Liver (tissue), 9 donors: ENCODE results near the gene CACTIN. TPM values are rescaled to one million over a fixed set of nuclear protein-coding genes. Genes with fewer than 3 reads are reported as not detected.

Source experiments
- DNase-seq: peaks from one replicate; pipeline ENCODE4 v3.0.0-alpha.2; 2017; ENCODE audit warnings: low spot score
- H3K27ac ChIP-seq, 2 donors: one replicate each; pipeline ENCODE4 v1.7.0; 2013; ENCODE audit warnings: inconsistent platforms in 2 of 2, low read length in 2 of 2, control low read depth in 1 of 2, low read depth in 1 of 2, mild to moderate bottlenecking in 1 of 2
- H3K27me3 ChIP-seq, 4 donors: one replicate each; pipeline versions ENCODE4 v1.6.1 to v1.7.0; 2013; ENCODE audit warnings: low read length in 3 of 4, inconsistent platforms in 1 of 4, mild to moderate bottlenecking in 1 of 4, moderate library complexity in 1 of 4; ENCODE audit not compliant: control insufficient read depth in 4 of 4, insufficient read depth in 4 of 4
- H3K36me3 ChIP-seq, 4 donors: one replicate each; pipeline versions ENCODE4 v1.6.1 to v1.7.0; 2013; ENCODE audit warnings: low read length in 3 of 4, mild to moderate bottlenecking in 3 of 4, low read depth in 1 of 4, moderate library complexity in 1 of 4; ENCODE audit not compliant: control insufficient read depth in 4 of 4, insufficient read depth in 3 of 4
- H3K4me1 ChIP-seq, 4 donors: one replicate each; pipeline versions ENCODE4 v1.6.1 to v1.7.0; 2013; ENCODE audit warnings: low read length in 3 of 4, mild to moderate bottlenecking in 3 of 4, moderate library complexity in 1 of 4; ENCODE audit not compliant: control insufficient read depth in 4 of 4, insufficient read depth in 4 of 4
- H3K4me3 ChIP-seq, 3 donors: one replicate each; pipeline versions ENCODE4 v1.6.1 to v1.7.0; 2013; ENCODE audit warnings: low read length in 3 of 3, control low read depth in 1 of 3, low read depth in 1 of 3, mild to moderate bottlenecking in 1 of 3
- H3K9ac ChIP-seq, 2 donors: one replicate each; pipeline ENCODE4 v1.7.0; 2013; ENCODE audit warnings: low read length in 2 of 2, mild to moderate bottlenecking in 2 of 2, moderate library complexity in 2 of 2, control low read depth in 1 of 2, low read depth in 1 of 2
- H3K9me3 ChIP-seq, 4 donors: one replicate each; pipeline versions ENCODE4 v1.6.1 to v1.7.0; 2013; ENCODE audit warnings: low read length in 3 of 4; ENCODE audit not compliant: control insufficient read depth in 4 of 4
- EGR1 ChIP-seq, 2 donors: IDR thresholded peaks; 2 replicates each; pipeline ENCODE4 v1.6.1; 2016 to 2018; ENCODE audit warnings: antibody characterized with exemption in 2 of 2, low read depth in 2 of 2
- FOXA1 ChIP-seq: IDR thresholded peaks from 2 replicates; pipeline ENCODE4 v1.6.1; 2016; ENCODE audit warnings: antibody characterized with exemption
- FOXA2 ChIP-seq: IDR thresholded peaks from 2 replicates; pipeline ENCODE4 v1.6.1; 2016; ENCODE audit warnings: antibody characterized with exemption
- GABPA ChIP-seq, 2 donors: IDR thresholded peaks in 1 of 2; conservative IDR thresholded peaks in 1 of 2; 2 replicates each; pipeline ENCODE4 v1.6.1; 2016; ENCODE audit warnings: antibody characterized with exemption in 2 of 2, mild to moderate bottlenecking in 1 of 2, moderate library complexity in 1 of 2
- HNF4A ChIP-seq, 2 donors: conservative IDR thresholded peaks; 2 replicates each; pipeline ENCODE4 v1.6.1; 2016; ENCODE audit warnings: antibody characterized with exemption in 2 of 2, mild to moderate bottlenecking in 2 of 2
- JUND ChIP-seq, 2 donors: IDR thresholded peaks; 2 replicates each; pipeline ENCODE4 v1.6.1; 2016; ENCODE audit warnings: antibody characterized with exemption in 2 of 2
- NR2F2 ChIP-seq: IDR thresholded peaks from 2 replicates; pipeline ENCODE4 v1.6.1; 2016; ENCODE audit warnings: antibody characterized with exemption
- RAD21 ChIP-seq, 2 donors: IDR thresholded peaks; 2 replicates each; pipeline ENCODE4 v1.6.1; 2016; ENCODE audit warnings: antibody characterized with exemption in 2 of 2, mild to moderate bottlenecking in 2 of 2
- RXRA ChIP-seq, 2 donors: IDR thresholded peaks; 2 replicates each; pipeline ENCODE4 v1.6.1; 2017 to 2018; ENCODE audit warnings: antibody characterized with exemption in 2 of 2, mild to moderate bottlenecking in 1 of 2
- SP1 ChIP-seq: IDR thresholded peaks from 2 replicates; pipeline ENCODE4 v1.6.1; 2018; ENCODE audit warnings: antibody characterized with exemption, mild to moderate bottlenecking
- TAF1 ChIP-seq: conservative IDR thresholded peaks from 2 replicates; pipeline ENCODE4 v1.6.1; 2016; ENCODE audit warnings: antibody characterized with exemption, mild to moderate bottlenecking
- YY1 ChIP-seq: IDR thresholded peaks from 2 replicates; pipeline ENCODE4 v1.6.1; 2016; ENCODE audit warnings: antibody characterized with exemption, mild to moderate bottlenecking
- WGBS: extraction: QIAGEN DNeasy Blood & Tissue Kit; methylation state at CpG from one replicate; pipeline ENCODE4 v1.1.7; 2013; 5-methylcytosine and 5-hydroxymethylcytosine counted together
- polyA plus RNA-seq, 2 donors: library from polyadenylated mRNA; stranded (reverse) in 1 of 2; unstranded in 1 of 2; fragments of 200-250 nt in 1 of 2; fragments of >200 nt in 1 of 2; fragmentation: Nextera tagmentation in 1 of 2; extraction: Ambion mirVana in 1 of 2; gene quantifications; one replicate each; pipeline versions ENCODE4 v1.2.1 to v1.2.3, GENCODE V29; 2013 to 2015
- total RNA-seq, 2 donors: library from RNA; depleted of rRNA; stranded (reverse); fragments of >200 nt; gene quantifications; one replicate each; pipeline ENCODE4 v1.2.3, GENCODE V29; 2014
- TF ChIP-seq, protein P1 (sequence below): IDR thresholded peaks from 2 replicates; pipeline ENCODE4 v1.6.1; 2016; ENCODE audit warnings: antibody characterized with exemption, mild to moderate bottlenecking
- TF ChIP-seq, protein P2 (sequence below): IDR thresholded peaks from 2 replicates; pipeline ENCODE4 v1.6.1; 2016; ENCODE audit warnings: antibody characterized with exemption
- TF ChIP-seq, protein P3 (sequence below): fragments of 150-350 bp; IDR thresholded peaks from 2 replicates; pipeline ENCODE4 v1.5.1; 2017; ENCODE audit warnings: improper control_type of control experiment, low read depth, low read length; ENCODE audit not compliant: missing input control
- TF ChIP-seq, protein P4 (sequence below): IDR thresholded peaks from 2 replicates; pipeline ENCODE4 v1.6.1; 2016; ENCODE audit warnings: antibody characterized with exemption
- TF ChIP-seq, protein P5 (sequence below): IDR thresholded peaks from 2 replicates; pipeline ENCODE4 v1.6.1; 2016; ENCODE audit warnings: antibody characterized with exemption
- donor health status: healthy.
- donor health status: healthy.
- donor health status: healthy.
- donor health status: healthy.
- donor health status: healthy.

CACTIN gene
- total and polyA plus RNA-seq, 4 donors, result 1.9 to 13.2 (median 10.0) TPM

DNA sequence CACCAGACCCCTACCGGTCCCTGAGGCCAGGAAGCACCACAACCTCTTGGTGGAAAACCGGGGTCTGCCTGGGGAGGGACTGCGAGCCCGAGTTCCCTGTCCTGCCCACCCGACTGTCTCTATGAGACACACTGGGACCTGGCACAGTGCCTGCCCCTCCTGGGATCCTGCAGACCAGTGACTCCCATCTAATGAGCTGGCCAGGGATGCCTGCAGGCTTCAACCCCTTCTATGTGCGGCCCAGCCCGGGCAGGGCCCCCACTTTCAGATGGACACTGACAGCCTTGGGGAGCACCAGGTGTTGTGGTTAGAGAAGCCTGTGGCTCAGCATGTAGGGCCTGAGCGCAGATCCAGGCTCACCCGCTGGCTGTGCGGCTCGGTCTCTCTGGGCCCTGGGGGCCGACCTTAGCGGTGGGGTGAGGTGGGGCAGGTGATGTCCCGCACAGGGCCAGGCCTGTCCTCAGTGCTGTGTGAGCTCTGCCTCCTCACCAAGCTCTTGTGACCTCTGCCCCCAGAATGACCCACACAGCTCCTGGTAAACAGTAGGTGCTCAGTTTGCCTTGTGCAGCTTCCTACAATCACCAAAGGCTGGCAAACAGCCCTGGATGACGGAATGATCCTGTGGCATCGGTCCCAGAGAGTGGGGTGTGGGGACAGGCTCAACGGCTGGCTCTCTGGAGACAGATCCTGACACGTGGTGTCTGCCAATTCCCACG is 17.9 kb upstream of the CACTIN start:
- peak overlapping the region; percentile 9 to 52 for H3K27ac ChIP-seq
- H3K9me3 ChIP-seq, result no peaks in the 10 kb centered on the region
- H3K4me3 ChIP-seq, result no peak overlapping the region
- peaks cover 7 to 16% (median 12%) of the 10 kb centered on the region in 4 donors for H3K4me1 ChIP-seq
- H3K36me3 ChIP-seq, result peaks cover 0 to 9% (median 6%) of the 10 kb centered on the region in 4 donors
- H3K27me3 ChIP-seq, result no peaks in the 10 kb centered on the region
- no peak for TF ChIP-seq RAD21 (IDR thresholded peaks at IDR 0.05)
- peak; percentile 67 for TF ChIP-seq SP1
- peak; percentile 81 for TF ChIP-seq FOXA1
- TF ChIP-seq RXRA (IDR thresholded peaks at IDR 0.05), result peak; percentile 98 to 99
- peak; percentile 44 to 72 for TF ChIP-seq HNF4A (conservative IDR thresholded peaks at IDR 0.05)
- no peak for TF ChIP-seq EGR1 (IDR thresholded peaks at IDR 0.05; ENCODE audit: low read depth in 2 of 2)
- H3K9ac ChIP-seq, result no peak overlapping the region
- 60% methylated on average over 19 of the region's 19 CpGs for WGBS
- DNase-seq, result peak; percentile 71

DNA sequence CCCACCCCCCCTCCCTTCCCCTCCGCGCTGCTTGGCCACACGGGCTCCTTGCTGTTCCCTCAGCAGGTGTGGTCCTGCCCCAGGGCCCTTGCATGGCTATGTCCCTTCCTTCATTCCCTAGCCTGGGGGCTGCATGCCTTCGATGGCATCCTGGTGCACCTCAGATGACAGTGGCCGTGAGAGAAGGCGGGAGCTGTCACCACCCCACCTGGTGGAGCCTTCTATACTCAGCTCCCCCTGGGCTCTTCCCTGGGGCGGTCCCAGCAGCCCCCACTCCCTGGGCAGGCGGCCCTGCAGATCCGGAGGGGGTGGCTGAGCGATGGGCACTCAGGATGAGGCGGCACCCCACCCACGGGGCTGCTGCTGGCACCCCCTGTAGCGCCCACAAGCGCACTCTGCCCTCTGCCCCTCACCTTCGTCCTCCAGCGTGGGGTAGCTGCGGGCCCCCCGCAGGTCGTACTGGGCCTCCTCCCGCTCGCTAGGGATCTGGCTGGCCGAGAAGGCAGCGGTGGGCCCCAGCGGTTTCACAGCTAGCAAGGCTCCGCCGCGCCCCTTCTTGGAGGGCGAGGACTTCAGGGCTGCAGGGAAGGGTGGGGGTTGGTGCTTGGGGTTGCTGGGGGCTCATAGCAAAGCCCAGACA is 17.2 kb upstream of the CACTIN start:
- peaks cover 0 to 11% (median 6%) of the 10 kb centered on the region in 4 donors for H3K36me3 ChIP-seq

More for the DNA sequence above, 17.2 kb upstream of the CACTIN start:
- no peak overlapping the region for H3K4me3 ChIP-seq
- 93% methylated on average over 28 of the region's 28 CpGs for WGBS
- no peak overlapping the region for H3K9ac ChIP-seq
- H3K4me1 ChIP-seq, result peaks cover 7 to 16% (median 12%) of the 10 kb centered on the region in 4 donors
- H3K27ac ChIP-seq, result no peak overlapping the region
- no peaks in the 10 kb centered on the region for H3K9me3 ChIP-seq
- no peak for DNase-seq
- no peaks in the 10 kb centered on the region for H3K27me3 ChIP-seq
- TF ChIP-seq, protein P1, sequence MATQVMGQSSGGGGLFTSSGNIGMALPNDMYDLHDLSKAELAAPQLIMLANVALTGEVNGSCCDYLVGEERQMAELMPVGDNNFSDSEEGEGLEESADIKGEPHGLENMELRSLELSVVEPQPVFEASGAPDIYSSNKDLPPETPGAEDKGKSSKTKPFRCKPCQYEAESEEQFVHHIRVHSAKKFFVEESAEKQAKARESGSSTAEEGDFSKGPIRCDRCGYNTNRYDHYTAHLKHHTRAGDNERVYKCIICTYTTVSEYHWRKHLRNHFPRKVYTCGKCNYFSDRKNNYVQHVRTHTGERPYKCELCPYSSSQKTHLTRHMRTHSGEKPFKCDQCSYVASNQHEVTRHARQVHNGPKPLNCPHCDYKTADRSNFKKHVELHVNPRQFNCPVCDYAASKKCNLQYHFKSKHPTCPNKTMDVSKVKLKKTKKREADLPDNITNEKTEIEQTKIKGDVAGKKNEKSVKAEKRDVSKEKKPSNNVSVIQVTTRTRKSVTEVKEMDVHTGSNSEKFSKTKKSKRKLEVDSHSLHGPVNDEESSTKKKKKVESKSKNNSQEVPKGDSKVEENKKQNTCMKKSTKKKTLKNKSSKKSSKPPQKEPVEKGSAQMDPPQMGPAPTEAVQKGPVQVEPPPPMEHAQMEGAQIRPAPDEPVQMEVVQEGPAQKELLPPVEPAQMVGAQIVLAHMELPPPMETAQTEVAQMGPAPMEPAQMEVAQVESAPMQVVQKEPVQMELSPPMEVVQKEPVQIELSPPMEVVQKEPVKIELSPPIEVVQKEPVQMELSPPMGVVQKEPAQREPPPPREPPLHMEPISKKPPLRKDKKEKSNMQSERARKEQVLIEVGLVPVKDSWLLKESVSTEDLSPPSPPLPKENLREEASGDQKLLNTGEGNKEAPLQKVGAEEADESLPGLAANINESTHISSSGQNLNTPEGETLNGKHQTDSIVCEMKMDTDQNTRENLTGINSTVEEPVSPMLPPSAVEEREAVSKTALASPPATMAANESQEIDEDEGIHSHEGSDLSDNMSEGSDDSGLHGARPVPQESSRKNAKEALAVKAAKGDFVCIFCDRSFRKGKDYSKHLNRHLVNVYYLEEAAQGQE, result no peak
- TF ChIP-seq FOXA1, result no peak
- no peak for TF ChIP-seq NR2F2
- TF ChIP-seq TAF1, result no peak
- no peak for TF ChIP-seq RAD21 (IDR thresholded peaks at IDR 0.05)
- TF ChIP-seq, protein P2, sequence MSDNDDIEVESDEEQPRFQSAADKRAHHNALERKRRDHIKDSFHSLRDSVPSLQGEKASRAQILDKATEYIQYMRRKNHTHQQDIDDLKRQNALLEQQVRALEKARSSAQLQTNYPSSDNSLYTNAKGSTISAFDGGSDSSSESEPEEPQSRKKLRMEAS, result no peak
- TF ChIP-seq YY1, result no peak
- TF ChIP-seq SP1, result no peak
- no peak for TF ChIP-seq FOXA2
- TF ChIP-seq EGR1 (IDR thresholded peaks at IDR 0.05; ENCODE audit: low read depth in 2 of 2), result no peak
- TF ChIP-seq, protein P3, sequence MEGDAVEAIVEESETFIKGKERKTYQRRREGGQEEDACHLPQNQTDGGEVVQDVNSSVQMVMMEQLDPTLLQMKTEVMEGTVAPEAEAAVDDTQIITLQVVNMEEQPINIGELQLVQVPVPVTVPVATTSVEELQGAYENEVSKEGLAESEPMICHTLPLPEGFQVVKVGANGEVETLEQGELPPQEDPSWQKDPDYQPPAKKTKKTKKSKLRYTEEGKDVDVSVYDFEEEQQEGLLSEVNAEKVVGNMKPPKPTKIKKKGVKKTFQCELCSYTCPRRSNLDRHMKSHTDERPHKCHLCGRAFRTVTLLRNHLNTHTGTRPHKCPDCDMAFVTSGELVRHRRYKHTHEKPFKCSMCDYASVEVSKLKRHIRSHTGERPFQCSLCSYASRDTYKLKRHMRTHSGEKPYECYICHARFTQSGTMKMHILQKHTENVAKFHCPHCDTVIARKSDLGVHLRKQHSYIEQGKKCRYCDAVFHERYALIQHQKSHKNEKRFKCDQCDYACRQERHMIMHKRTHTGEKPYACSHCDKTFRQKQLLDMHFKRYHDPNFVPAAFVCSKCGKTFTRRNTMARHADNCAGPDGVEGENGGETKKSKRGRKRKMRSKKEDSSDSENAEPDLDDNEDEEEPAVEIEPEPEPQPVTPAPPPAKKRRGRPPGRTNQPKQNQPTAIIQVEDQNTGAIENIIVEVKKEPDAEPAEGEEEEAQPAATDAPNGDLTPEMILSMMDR, result no peak
- TF ChIP-seq, protein P4, sequence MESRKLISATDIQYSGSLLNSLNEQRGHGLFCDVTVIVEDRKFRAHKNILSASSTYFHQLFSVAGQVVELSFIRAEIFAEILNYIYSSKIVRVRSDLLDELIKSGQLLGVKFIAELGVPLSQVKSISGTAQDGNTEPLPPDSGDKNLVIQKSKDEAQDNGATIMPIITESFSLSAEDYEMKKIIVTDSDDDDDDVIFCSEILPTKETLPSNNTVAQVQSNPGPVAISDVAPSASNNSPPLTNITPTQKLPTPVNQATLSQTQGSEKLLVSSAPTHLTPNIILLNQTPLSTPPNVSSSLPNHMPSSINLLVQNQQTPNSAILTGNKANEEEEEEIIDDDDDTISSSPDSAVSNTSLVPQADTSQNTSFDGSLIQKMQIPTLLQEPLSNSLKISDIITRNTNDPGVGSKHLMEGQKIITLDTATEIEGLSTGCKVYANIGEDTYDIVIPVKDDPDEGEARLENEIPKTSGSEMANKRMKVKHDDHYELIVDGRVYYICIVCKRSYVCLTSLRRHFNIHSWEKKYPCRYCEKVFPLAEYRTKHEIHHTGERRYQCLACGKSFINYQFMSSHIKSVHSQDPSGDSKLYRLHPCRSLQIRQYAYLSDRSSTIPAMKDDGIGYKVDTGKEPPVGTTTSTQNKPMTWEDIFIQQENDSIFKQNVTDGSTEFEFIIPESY, result no peak
- no peak for TF ChIP-seq GABPA (IDR thresholded peaks at IDR 0.05 in 1 of 2, conservative IDR thresholded peaks at IDR 0.05 in 1 of 2)
- TF ChIP-seq JUND (IDR thresholded peaks at IDR 0.05), result no peak
- TF ChIP-seq RXRA (IDR thresholded peaks at IDR 0.05), result no peak
- no peak for TF ChIP-seq HNF4A (conservative IDR thresholded peaks at IDR 0.05)
- TF ChIP-seq, protein P5, sequence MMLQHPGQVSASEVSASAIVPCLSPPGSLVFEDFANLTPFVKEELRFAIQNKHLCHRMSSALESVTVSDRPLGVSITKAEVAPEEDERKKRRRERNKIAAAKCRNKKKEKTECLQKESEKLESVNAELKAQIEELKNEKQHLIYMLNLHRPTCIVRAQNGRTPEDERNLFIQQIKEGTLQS, result no peak
